Measurements from ENCODE around the gene GPATCH2L.

DNA sequence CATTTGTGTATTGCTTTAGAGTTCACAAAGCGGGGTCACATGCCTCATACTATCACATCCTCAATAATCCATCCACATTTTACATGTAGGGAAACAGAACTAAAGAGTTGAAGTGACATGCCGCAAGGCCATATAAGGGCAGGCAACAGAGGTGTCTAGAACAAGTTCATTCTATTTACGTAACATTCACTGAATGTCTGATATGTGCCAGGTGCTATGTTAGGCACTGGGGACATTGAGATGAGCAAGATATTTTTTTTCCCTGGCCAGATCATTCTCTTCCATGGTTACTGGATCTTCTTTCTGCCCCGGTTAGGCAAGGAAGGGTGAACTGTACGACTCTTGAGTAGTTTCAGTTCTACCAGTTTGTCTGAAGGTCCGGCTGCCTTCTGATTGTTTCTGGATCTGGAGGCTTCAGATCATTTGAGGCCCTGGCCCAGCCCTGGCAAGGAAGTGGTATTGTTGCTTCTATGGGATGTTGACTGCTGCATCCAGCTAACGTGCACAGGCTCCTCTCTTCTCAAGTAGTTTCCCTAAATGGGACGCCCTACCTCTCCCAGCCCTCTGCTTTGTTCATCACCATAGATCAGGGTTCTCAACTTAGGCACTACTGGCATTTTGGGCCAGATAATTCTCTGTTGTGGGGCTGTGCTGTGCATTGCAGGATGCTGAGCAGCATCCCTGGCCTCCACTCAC, 12.1 kb downstream of the GPATCH2L start:
- TF ChIP-seq, protein P1, sequence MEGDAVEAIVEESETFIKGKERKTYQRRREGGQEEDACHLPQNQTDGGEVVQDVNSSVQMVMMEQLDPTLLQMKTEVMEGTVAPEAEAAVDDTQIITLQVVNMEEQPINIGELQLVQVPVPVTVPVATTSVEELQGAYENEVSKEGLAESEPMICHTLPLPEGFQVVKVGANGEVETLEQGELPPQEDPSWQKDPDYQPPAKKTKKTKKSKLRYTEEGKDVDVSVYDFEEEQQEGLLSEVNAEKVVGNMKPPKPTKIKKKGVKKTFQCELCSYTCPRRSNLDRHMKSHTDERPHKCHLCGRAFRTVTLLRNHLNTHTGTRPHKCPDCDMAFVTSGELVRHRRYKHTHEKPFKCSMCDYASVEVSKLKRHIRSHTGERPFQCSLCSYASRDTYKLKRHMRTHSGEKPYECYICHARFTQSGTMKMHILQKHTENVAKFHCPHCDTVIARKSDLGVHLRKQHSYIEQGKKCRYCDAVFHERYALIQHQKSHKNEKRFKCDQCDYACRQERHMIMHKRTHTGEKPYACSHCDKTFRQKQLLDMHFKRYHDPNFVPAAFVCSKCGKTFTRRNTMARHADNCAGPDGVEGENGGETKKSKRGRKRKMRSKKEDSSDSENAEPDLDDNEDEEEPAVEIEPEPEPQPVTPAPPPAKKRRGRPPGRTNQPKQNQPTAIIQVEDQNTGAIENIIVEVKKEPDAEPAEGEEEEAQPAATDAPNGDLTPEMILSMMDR (IDR thresholded peaks at IDR 0.05; ENCODE audit: low read depth, low read length, poor library complexity, severe bottlenecking), result no peak
- no peak for TF ChIP-seq EZH2phosphoT487 (IDR thresholded peaks at IDR 0.05; ENCODE audit: borderline replicate concordance, low read length)
